HAP-1 (cell line): ENCODE measurements around the gene NUBP1.
"Not testable (repeated sequence)": the region's sequence is repeated elsewhere in the genome, so short reads cannot be mapped to it uniquely, and the experiment has no call there.

Source experiments
- DNase-seq, 2 experiments: peaks; one replicate each; pipeline ENCODE4 v3.0.0-alpha.2; 2016 to 2020; ENCODE audit warnings: low spot score in 2 of 2
- H3K27me3 ChIP-seq: fragments of 250-450 bp; sonication (Bioruptor Pico); 2 replicates; pipeline ENCODE4 v1.5.1; 2020; ENCODE audit warnings: low read depth, mild to moderate bottlenecking, moderate library complexity
- H3K36me3 ChIP-seq: fragments of 250-450 bp; sonication (Bioruptor Pico); replicated peaks from 2 replicates; pipeline ENCODE4 v1.5.1; 2020; ENCODE audit warnings: mild to moderate bottlenecking
- H3K4me1 ChIP-seq: fragments of 250-450 bp; sonication (Bioruptor Pico); 2 replicates; pipeline ENCODE4 v1.5.1; 2020; ENCODE audit warnings: mild to moderate bottlenecking
- H3K4me3 ChIP-seq: fragments of 250-450 bp; sonication (Bioruptor Pico); 2 replicates; pipeline ENCODE4 v1.5.1; 2020; ENCODE audit warnings: mild to moderate bottlenecking, moderate library complexity
- H3K9me3 ChIP-seq: fragments of 250-450 bp; sonication (Bioruptor Pico); 2 replicates; pipeline ENCODE4 v1.5.1; 2020; ENCODE audit warnings: mild to moderate bottlenecking, moderate library complexity
- in situ Hi-C: fragments of 300-500 bp; cut with MboI; formaldehyde crosslinking; loops from 3 replicates; pipeline ENCODE4 v1.14.3; 2020; ENCODE audit warnings: low sequenced_read_pairs, inconsistent platforms, mixed read lengths

NUBP1 gene

GRCh38 chr16:10740000-10740844, 3.4 kb upstream of the NUBP1 start:
- peaks cover 10% of the 10 kb centered on the region for H3K4me1 ChIP-seq
- no peak for DNase-seq
- H3K9me3 ChIP-seq: no peaks in the 10 kb centered on the region
- no peaks in the 10 kb centered on the region for H3K36me3 ChIP-seq
- H3K27me3 ChIP-seq: no peaks in the 10 kb centered on the region
- in situ Hi-C loops: loop anchor here (5.0 to 10.0 kb wide), 3 partner anchors 185 to 488 kb away; no protein-coding TSS in a partner anchor
- H3K4me3 ChIP-seq: no peak overlapping the region

DNA sequence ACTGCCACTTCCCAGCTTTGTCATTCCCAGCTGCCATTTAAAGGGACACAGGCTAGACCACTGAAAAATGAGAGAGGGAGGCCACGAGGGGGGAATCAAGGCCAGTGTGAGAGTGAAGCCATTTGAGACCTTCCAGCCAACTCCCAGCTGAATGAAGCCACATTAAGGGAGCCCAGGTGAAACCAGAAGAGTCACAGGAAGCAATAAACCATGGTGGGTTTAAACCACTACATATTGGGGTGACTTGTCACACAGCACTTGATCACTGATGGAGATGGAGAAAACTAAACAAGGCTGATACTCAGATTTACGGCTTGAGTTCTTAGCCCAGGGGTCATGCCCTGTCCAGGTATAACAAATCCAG, 2.8 kb upstream of the NUBP1 start:
- in situ Hi-C loops: loop anchor here (5.0 to 10.0 kb wide), 2 partner anchors 184 to 229 kb away; no protein-coding TSS in a partner anchor
- no peaks in the 10 kb centered on the region for H3K27me3 ChIP-seq
- no peaks in the 10 kb centered on the region for H3K9me3 ChIP-seq
- DNase-seq: no peak
- no peaks in the 10 kb centered on the region for H3K36me3 ChIP-seq
- no peak overlapping the region for H3K4me3 ChIP-seq
- peaks cover 10% of the 10 kb centered on the region for H3K4me1 ChIP-seq

DNA sequence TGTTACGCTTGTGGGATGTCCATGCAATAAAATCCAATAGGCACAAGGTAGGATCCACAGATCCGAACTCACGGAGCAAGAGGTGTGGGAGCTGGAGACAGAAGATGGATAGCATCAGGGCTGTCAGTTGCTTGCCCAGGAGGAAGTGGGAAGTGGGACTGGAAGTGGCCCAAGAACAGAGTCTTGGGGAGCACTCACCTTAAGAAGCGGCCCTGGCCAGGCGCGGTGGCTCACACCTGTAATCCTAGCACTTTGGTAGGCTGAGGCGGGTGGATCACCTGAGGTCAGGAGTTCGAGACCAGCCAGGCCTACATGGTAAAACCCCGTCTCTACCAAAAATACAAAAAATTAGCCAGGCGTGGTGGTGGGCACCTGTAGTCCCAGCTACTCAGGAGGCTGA, 2.4 kb upstream of the NUBP1 start:
- DNase-seq, H3K27me3 ChIP-seq, H3K36me3 ChIP-seq, H3K4me3 ChIP-seq, H3K9me3 ChIP-seq: not testable (repeated sequence)
- H3K4me1 ChIP-seq: peaks cover 10% of the 10 kb centered on the region
- in situ Hi-C loops: loop anchor here (5.0 to 10.0 kb wide), 2 partner anchors 184 to 229 kb away; no protein-coding TSS in a partner anchor

DNA sequence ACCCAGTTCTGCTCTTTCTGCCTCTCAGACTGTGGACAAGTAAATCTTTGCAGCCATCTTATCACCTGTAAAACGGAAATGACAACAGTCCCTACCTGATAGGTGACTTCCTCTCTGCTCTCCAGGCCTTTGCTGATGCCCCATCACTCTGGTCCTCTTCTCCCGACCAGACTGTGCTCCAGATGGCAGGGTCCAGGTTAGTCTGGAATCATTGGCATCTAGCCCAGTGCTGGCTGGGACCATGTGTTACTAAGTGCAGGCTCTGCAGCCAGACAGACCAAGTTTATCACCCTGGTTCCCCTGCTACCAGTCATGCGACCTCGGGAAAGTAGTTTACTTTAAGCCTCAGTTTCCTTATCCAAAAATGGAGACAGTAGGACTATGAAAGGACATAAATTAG, 1.8 kb upstream of the NUBP1 start:
- Histone ChIP-seq H3K4me3 (no peak overlapping the region), H3K4me1 (peaks cover 10% of the 10 kb centered on the region), H3K9me3 (no peaks in the 10 kb centered on the region), H3K36me3 (no peaks in the 10 kb centered on the region), H3K27me3 (no peaks in the 10 kb centered on the region)
- in situ Hi-C loops: loop anchor here (5.0 to 10.0 kb wide), 2 partner anchors 183 to 230 kb away; no protein-coding TSS in a partner anchor
- no peak for DNase-seq

GRCh38 chr16:10743227-10743609, 424 bp upstream of the NUBP1 start:
- in situ Hi-C loops: loop anchor here (5.0 to 10.0 kb wide), 2 partner anchors 182 to 231 kb away; no protein-coding TSS in a partner anchor
- no peak for DNase-seq
- Histone ChIP-seq H3K4me3 (peak overlapping the region; percentile 71), H3K9me3 (no peaks in the 10 kb centered on the region), H3K27me3 (no peaks in the 10 kb centered on the region), H3K36me3 (no peaks in the 10 kb centered on the region), H3K4me1 (peaks cover 10% of the 10 kb centered on the region)

DNA sequence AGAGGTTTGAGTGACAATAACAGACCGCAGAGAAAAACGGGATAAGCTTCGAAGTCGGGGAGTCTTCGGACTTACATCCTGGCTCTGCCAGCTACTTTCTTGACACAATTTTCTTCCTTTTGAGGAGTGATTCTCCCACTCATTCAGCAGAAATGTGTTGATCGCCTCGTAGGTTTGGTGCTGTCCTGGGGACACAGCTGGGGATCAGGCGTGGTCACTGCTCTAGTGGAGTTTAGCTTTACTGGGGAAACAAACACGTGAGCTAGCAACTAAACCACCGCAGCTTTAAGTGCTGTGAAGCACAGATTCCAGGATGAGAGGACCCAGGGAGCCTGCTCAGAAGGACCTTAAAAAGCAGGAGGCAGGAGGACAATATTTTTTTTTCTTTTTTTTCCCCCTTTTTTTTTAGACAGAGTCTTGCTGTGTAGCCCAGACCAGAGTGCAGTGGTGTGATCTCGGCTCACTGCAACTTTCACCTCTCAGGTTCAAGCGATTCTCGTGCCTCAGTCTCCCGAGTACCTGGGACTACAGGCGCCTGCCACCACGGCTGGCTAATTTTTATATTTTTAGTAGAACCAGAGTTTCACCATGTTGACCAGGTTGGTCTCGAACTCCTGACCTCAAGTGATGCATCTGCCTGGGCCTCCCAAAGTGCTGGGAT, 858 bp downstream of the NUBP1 start:
- H3K27me3 ChIP-seq: no peaks in the 10 kb centered on the region
- no peak for DNase-seq
- H3K4me1 ChIP-seq: peaks cover 10% of the 10 kb centered on the region
- in situ Hi-C loops: loop anchor here (5.0 to 10.0 kb wide), 2 partner anchors 180 to 232 kb away; no protein-coding TSS in a partner anchor
- H3K36me3 ChIP-seq: no peaks in the 10 kb centered on the region; the same call in 1 of the 2 replicates
- peak overlapping the region; percentile 71 for H3K4me3 ChIP-seq
- H3K9me3 ChIP-seq: no peaks in the 10 kb centered on the region

GRCh38 chr16:10745841-10746240, 2.2 kb downstream of the NUBP1 start:
- Histone ChIP-seq H3K4me1 (peaks cover 10% of the 10 kb centered on the region), H3K36me3 (no peaks in the 10 kb centered on the region; the same call in 1 of the 2 replicates), H3K27me3 (no peaks in the 10 kb centered on the region), H3K9me3 (no peaks in the 10 kb centered on the region), H3K4me3 (no peak overlapping the region)
- in situ Hi-C loops: loop anchor here (10.0 kb wide), 1 partner anchor 179 kb away; no protein-coding TSS in a partner anchor
- no peak for DNase-seq

DNA sequence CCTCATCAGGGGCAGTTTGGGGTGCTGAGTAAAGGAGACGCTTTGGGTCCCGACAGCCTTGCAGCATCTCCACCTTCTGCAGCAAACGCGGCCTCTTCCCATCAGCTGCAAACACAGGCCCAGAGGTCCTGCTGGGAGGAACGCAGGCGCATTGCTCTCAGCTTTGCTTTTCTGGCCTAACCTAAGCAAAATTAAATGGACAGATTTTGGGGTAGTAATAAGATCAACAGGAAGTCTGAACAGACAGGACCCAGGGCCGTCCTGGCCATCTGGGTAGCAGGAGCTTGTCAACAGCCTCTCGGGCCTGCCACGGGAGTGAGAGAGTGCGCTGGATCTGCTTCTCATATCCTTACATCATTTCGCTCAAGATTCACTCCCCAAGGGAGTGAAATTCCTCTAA, 7.2 kb downstream of the NUBP1 start:
- Histone ChIP-seq H3K9me3 (no peaks in the 10 kb centered on the region), H3K27me3 (no peaks in the 10 kb centered on the region), H3K4me3 (no peak overlapping the region), H3K36me3 (no peaks in the 10 kb centered on the region; the same call in 1 of the 2 replicates), H3K4me1 (no peaks in the 10 kb centered on the region)
- in situ Hi-C loops: no loop called here
- no peak for DNase-seq

- no peaks in the 10 kb centered on the region for H3K9me3 ChIP-seq
- in situ Hi-C loops: no loop called here
- H3K4me1 ChIP-seq: no peaks in the 10 kb centered on the region
- H3K36me3 ChIP-seq: no peaks in the 10 kb centered on the region; the same call in 1 of the 2 replicates
- no peak for DNase-seq
- H3K4me3 ChIP-seq: no peak overlapping the region
- H3K27me3 ChIP-seq: no peaks in the 10 kb centered on the region
Measured at GRCh38 chr16:10751291-10751697, 7.7 kb downstream of the NUBP1 start.

DNA sequence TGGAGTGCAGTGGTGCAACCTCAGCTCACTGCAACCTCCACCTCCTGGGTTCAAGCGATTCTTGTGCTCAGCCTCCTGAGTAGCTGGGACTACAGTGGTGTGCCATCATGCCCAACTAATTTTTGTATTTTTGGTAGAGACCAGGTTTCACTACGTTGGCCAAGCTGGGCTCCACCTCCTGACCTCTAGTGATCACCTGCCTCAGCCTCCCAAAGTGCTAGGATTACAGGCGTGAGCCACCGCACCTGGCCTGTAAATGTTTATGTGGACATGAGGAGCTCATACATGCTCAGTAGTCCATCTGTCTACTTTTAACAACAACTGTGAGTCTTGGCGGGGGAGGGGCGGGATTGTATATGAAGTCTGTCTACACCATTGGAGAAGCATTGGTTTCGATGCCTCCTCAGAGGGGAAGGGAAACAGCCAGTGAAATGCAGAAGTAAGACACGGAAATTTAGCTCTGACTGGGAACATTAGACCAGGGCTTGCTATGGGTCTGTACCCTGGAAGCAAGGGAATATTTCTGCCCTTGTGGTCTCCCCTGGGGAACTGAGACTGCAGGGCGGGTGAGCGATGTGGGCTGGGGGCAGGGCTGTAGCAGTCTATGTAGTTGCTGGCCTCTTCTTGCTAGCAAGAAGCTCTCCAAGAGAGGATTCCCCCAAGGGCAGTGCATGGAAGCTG, 9.3 kb downstream of the NUBP1 start:
- in situ Hi-C loops: no loop called here
- H3K36me3 ChIP-seq: no peaks in the 10 kb centered on the region; the same call in 1 of the 2 replicates

DNA sequence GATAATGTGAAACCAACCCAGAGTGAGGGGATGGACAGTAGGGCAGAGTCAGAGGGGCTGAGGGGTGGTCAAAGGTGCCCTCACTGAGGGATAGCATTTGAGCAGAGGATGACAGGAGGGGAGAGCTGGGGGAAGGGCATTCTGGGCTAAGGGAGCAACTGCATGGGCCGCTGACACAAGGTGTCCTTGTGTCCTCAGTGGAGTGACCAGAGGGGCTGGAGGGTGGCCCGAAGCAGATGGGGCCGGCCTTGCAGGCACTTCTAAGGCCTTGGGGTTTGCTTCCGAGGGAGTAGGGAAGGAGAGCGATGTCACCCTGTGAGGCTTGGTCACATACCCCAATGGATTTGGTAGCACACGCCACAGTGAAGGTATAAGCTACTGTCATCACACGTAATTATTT, 10.0 kb downstream of the NUBP1 start:
- H3K4me3 ChIP-seq: no peak overlapping the region

More for the DNA sequence above, 9.3 kb downstream of the NUBP1 start:
- Histone ChIP-seq H3K4me3 (no peak overlapping the region), H3K9me3 (no peaks in the 10 kb centered on the region), H3K27me3 (no peaks in the 10 kb centered on the region), H3K4me1 (no peaks in the 10 kb centered on the region)
- no peak for DNase-seq

DNA sequence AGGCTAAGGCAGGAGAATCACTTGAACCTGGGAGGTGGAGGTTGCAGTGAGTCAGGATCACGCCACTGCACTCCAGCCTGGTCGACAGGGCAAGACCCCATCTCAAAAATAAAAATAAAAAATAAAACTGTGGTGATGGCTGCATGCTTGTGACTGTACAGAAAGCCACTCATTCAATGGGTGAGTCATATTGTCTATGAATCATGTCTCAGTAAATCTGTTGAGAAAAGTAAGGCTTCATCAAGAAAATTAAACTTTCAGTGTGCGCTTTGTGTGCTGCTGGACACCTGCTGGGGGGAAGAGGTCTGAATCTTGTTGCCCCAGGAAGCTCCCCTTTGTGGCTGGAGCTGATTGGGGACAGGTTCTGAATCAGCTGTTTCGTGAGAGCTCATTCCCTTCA, 11.3 kb downstream of the NUBP1 start:
- H3K4me3 ChIP-seq: no peak overlapping the region
- no peaks in the 10 kb centered on the region for H3K4me1 ChIP-seq
- no peak for DNase-seq
- in situ Hi-C loops: no loop called here
- H3K36me3 ChIP-seq: no peaks in the 10 kb centered on the region; the same call in 1 of the 2 replicates
- no peaks in the 10 kb centered on the region for H3K27me3 ChIP-seq
- no peaks in the 10 kb centered on the region for H3K9me3 ChIP-seq

More for the DNA sequence above, 10.0 kb downstream of the NUBP1 start:
- no peaks in the 10 kb centered on the region for H3K4me1 ChIP-seq
- no peaks in the 10 kb centered on the region for H3K9me3 ChIP-seq
- H3K36me3 ChIP-seq: no peaks in the 10 kb centered on the region; the same call in none of the 2 replicates
- no peaks in the 10 kb centered on the region for H3K27me3 ChIP-seq
- DNase-seq: no peak
- in situ Hi-C loops: no loop called here

DNA sequence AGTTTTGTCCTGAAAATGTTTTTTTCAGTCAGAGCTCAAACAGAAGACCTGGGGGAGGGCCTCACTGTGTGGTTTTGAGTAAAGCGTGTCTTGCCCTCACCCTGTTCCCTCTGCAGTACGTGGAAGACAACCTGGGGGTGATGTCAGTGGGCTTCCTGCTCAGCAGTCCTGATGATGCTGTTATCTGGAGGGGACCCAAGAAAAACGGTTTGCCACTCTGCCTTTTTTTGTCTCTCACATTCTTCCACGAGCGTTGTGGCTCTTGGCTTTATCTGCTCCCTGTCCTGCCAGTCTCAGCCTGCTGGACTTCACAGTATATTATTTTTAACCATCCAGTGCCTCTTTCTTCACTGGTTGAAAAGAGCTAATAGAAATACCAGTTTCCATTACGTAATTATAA, 12.9 kb downstream of the NUBP1 start:
- DNase-seq: no peak
- in situ Hi-C loops: no loop called here
- no peaks in the 10 kb centered on the region for H3K4me1 ChIP-seq
- H3K27me3 ChIP-seq: no peaks in the 10 kb centered on the region
- no peak overlapping the region for H3K4me3 ChIP-seq
- peaks cover 7% of the 10 kb centered on the region; the same call in 1 of the 2 replicates for H3K36me3 ChIP-seq
- no peaks in the 10 kb centered on the region for H3K9me3 ChIP-seq
